Stomach (tissue), 9 donors: ENCODE data around the gene FAM163B. TPM values are rescaled to one million over a fixed set of nuclear protein-coding genes. Genes with fewer than 3 reads are reported as not detected.

Experiments
- DNase-seq, 2 donors: peaks; one replicate each; pipeline versions ENCODE4 v3.0.0 to v3.0.0-alpha.2; 2013 to 2019
- H3K27ac ChIP-seq, 5 donors: fragments of 200-600 bp in 4 of 5; sonication (generic) in 4 of 5; one replicate each; pipeline ENCODE4 v1.5.1; 2013 to 2019; ENCODE audit warnings: mild to moderate bottlenecking in 1 of 5, moderate library complexity in 1 of 5
- H3K27me3 ChIP-seq, 3 donors: fragments of 200-600 bp; sonication (generic); one replicate each; pipeline ENCODE4 v1.5.1; 2017 to 2019; ENCODE audit warnings: mixed run types in 1 of 3
- H3K36me3 ChIP-seq, 4 donors: fragments of 200-600 bp; sonication (generic); 1 replicate in 3 of 4; 2 replicates in 1 of 4; pipeline ENCODE4 v1.5.1; 2016 to 2019
- H3K4me1 ChIP-seq, 4 donors: fragments of 200-600 bp; sonication (generic); one replicate each; pipeline ENCODE4 v1.5.1; 2016 to 2019
- H3K4me3 ChIP-seq, 4 donors: fragments of 200-600 bp; sonication (generic) in 3 of 4; one replicate each; pipeline ENCODE4 v1.5.1; 2016 to 2019; ENCODE audit warnings: mild to moderate bottlenecking in 1 of 4
- H3K9me3 ChIP-seq, 4 donors: fragments of 200-600 bp; sonication (generic); one replicate each; pipeline ENCODE4 v1.5.1; 2016 to 2019
- EP300 ChIP-seq: sonication (generic); formaldehyde crosslinking; IDR thresholded peaks from one replicate; pipeline ENCODE4 v1.6.1; 2017; ENCODE audit warnings: antibody characterized with exemption
- POLR2A ChIP-seq, 4 donors: fragments of 450-650 bp; IDR thresholded peaks; one replicate each; pipeline ENCODE4 v1.6.1; 2016; ENCODE audit warnings: antibody characterized with exemption in 4 of 4, control low read depth in 2 of 4, mild to moderate bottlenecking in 1 of 4, moderate library complexity in 1 of 4
- POLR2AphosphoS5 ChIP-seq, 3 donors: sonication (generic); formaldehyde crosslinking; IDR thresholded peaks; one replicate each; pipeline ENCODE4 v1.6.1; 2016; ENCODE audit warnings: antibody characterized with exemption in 3 of 3
- WGBS, 5 donors: extraction: QIAGEN DNeasy Blood & Tissue Kit in 3 of 5; methylation state at CpG; one replicate each; pipeline versions ENCODE4 v1.1.5 to v1.1.7; 2013 to 2018; 5-methylcytosine and 5-hydroxymethylcytosine counted together
- intact Hi-C: fragments of 100-400 bp; cut with DNase I; formaldehyde crosslinking; loops from one replicate; pipeline ENCODE4 v1.15.1; 2023; ENCODE audit warnings: low total_unique reads
- polyA plus RNA-seq, 3 donors: library from polyadenylated mRNA; stranded (reverse); fragments of 200-250 nt; gene quantifications; one replicate each; pipeline ENCODE4 v1.2.3, GENCODE V29; 2013
- total RNA-seq, 5 donors: library from RNA; depleted of rRNA; stranded (reverse); fragments of >200 nt; gene quantifications; one replicate each; pipeline versions ENCODE4 v1.1.0 to v1.2.3, GENCODE V29; 2014 to 2016
- TF ChIP-seq, protein P1 (sequence below), 7 experiments: fragments of 450-650 bp in 4 of 7; fragments of 200-600 bp in 3 of 7; sonication (generic) in 3 of 7; IDR thresholded peaks; one replicate each; pipeline ENCODE4 v1.5.1; 2016 to 2019; ENCODE audit warnings: antibody characterized with exemption in 7 of 7, control low read depth in 2 of 7, mild to moderate bottlenecking in 1 of 7
- donor health status: healthy with polysubstance abuse.
- donor health status: Bipolar disorder and iron deficiency.
- donor health status: healthy.

Gene FAM163B
- total and polyA plus RNA-seq, 8 donors: not detected

DNA sequence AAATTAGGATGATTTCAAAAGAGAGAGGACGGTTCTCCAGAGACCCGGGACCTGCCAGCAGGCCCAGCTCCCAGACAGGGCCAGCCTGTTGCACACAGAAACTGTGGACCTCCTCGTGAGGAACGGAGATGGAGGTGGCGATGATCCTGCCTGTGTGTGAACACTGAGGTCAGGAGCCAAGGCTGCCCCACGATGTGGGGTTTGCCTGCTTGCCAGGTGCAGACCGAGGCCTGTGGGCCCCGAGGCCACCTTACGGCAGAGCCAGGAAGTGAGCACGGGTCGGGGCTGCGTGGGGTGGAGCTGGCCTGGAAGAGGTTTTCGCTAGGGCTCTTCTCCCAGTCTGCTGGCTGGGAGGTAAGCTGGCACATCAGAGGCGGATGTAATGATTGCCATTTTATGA lies 4.3 kb downstream of the FAM163B start:
- H3K27ac ChIP-seq: no peak overlapping the region
- TF ChIP-seq EP300 (no peak), POLR2AphosphoS5 (IDR thresholded peaks at IDR 0.05) (no peak), POLR2A (IDR thresholded peaks at IDR 0.05) (no peak)
- TF ChIP-seq, protein P1, sequence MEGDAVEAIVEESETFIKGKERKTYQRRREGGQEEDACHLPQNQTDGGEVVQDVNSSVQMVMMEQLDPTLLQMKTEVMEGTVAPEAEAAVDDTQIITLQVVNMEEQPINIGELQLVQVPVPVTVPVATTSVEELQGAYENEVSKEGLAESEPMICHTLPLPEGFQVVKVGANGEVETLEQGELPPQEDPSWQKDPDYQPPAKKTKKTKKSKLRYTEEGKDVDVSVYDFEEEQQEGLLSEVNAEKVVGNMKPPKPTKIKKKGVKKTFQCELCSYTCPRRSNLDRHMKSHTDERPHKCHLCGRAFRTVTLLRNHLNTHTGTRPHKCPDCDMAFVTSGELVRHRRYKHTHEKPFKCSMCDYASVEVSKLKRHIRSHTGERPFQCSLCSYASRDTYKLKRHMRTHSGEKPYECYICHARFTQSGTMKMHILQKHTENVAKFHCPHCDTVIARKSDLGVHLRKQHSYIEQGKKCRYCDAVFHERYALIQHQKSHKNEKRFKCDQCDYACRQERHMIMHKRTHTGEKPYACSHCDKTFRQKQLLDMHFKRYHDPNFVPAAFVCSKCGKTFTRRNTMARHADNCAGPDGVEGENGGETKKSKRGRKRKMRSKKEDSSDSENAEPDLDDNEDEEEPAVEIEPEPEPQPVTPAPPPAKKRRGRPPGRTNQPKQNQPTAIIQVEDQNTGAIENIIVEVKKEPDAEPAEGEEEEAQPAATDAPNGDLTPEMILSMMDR (IDR thresholded peaks at IDR 0.05): no peak
- H3K9me3 ChIP-seq: no peaks in the 10 kb centered on the region
- 52 to 67% (median 61%) methylated on average over 10 to 14 of the region's 14 CpGs for whole genome bisulfite sequencing, 5 donors
- no peak for DNase-seq
- H3K27me3 ChIP-seq: peaks cover 13 to 94% (median 51%) of the 10 kb centered on the region in 3 donors
- no peaks in the 10 kb centered on the region for H3K36me3 ChIP-seq
- intact Hi-C loops: no loop called here
- no peak overlapping the region for H3K4me3 ChIP-seq
- H3K4me1 ChIP-seq: peaks cover 0 to 5% (median 2%) of the 10 kb centered on the region in 4 donors

DNA sequence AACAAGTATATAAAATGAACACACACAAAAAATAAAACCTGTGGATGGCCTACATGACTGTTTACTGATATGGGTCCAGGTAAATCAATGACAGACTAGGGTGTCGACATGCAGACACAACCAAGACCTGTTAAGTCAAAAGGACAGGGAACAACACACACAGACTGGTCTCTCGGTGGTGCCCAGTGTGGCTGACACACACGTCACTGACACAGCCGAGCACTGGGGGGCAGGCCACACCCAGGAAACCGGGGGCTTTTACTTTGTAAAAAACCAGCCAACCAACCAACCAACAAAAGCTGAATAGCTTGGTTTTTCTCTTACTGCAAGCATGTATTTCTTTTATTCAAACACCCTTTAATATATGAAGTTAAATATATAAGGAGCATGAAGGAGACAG lies 5.0 kb downstream of the FAM163B start:
- H3K9me3 ChIP-seq: no peaks in the 10 kb centered on the region
- WGBS, 5 donors: 14 to 27% (median 21%) methylated on average over 5 of the region's 5 CpGs
- H3K27ac ChIP-seq: no peak overlapping the region
- H3K4me1 ChIP-seq: peaks cover 0 to 5% (median 2%) of the 10 kb centered on the region in 4 donors
- peak in 1 of 2 donors; percentile 34 for DNase-seq
- peaks cover 13 to 88% (median 45%) of the 10 kb centered on the region in 3 donors for H3K27me3 ChIP-seq
- no peak for TF ChIP-seq EP300
- TF ChIP-seq POLR2AphosphoS5 (IDR thresholded peaks at IDR 0.05): no peak
- TF ChIP-seq, protein P1 (IDR thresholded peaks at IDR 0.05): no peak
- no peak for TF ChIP-seq POLR2A (IDR thresholded peaks at IDR 0.05)
- H3K36me3 ChIP-seq: no peaks in the 10 kb centered on the region
- intact Hi-C loops: no loop called here
- H3K4me3 ChIP-seq: no peak overlapping the region

- H3K27me3 ChIP-seq: peaks cover 6 to 79% (median 37%) of the 10 kb centered on the region in 3 donors
- DNase-seq: no peak
- H3K4me1 ChIP-seq: no peaks in the 10 kb centered on the region
- TF ChIP-seq EP300 (no peak), POLR2A (IDR thresholded peaks at IDR 0.05) (no peak), POLR2AphosphoS5 (IDR thresholded peaks at IDR 0.05) (no peak)
- TF ChIP-seq, protein P1 (IDR thresholded peaks at IDR 0.05): no peak
- WGBS, 5 donors: 26 to 40% (median 31%) methylated on average over 14 of the region's 14 CpGs
- no peaks in the 10 kb centered on the region for H3K36me3 ChIP-seq
- no peak overlapping the region for H3K27ac ChIP-seq
- peaks cover 0 to 8% (median 8%) of the 10 kb centered on the region in 4 donors for H3K9me3 ChIP-seq
- intact Hi-C loops: no loop called here
- H3K4me3 ChIP-seq: no peak overlapping the region
Observed at GRCh38 chr9:133603135-133603927, 5.9 kb downstream of the FAM163B start.

- Histone ChIP-seq H3K4me1 (no peaks in the 10 kb centered on the region), H3K27ac (no peak overlapping the region), H3K27me3 (peaks cover 5 to 68% (median 26%) of the 10 kb centered on the region in 3 donors), H3K36me3 (no peaks in the 10 kb centered on the region), H3K9me3 (peaks cover 7 to 19% (median 18%) of the 10 kb centered on the region in 4 donors), H3K4me3 (no peak overlapping the region)
- intact Hi-C loops: no loop called here
- TF ChIP-seq POLR2A (IDR thresholded peaks at IDR 0.05): no peak
- TF ChIP-seq, protein P1 (IDR thresholded peaks at IDR 0.05): no peak
- DNase-seq: no peak
- 64 to 71% (median 68%) methylated on average over 10 of the region's 10 CpGs for WGBS, 5 donors
Observed at GRCh38 chr9:133602277-133602676, 6.9 kb downstream of the FAM163B start.
